GM19452 (cell line): ENCODE measurements around the gene SLC47A1.

Source experiments
- ATAC-seq: cut with Tn5 transposase; IDR thresholded peaks from one replicate; pipeline ENCODE4 v1.9.1; 2021; ENCODE audit not compliant: unreplicated experiment

SLC47A1 gene

DNA sequence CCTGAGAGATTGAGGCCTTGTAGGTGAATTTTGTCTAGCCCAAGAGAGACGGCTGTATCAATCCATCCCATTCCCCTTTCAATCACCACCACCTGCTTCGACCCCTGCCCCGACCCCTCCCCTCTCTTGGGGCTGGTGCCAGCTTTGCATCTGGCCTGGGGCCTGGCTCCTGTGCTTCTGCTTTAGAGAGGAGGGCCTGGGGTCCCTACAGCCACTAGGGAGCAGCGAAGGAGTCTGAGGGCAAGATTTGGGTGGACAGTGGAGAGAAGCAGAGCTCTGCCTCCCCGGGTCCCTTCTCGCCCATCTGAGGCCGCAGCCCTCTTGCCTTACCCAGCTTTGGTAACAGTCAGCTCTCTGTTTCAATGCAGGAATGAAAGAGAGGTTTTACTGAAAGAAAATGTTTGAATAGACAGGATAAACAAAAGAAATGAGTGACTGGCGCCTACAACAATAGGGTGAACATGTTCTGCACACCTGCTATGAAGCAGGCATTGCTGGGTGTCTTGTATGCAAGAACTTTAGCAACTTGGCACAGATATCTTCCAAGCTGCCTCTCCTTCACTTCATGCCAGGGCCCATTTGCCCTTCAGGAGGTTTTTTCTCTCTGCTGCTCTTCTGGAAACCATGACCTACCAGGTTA is 57.4 kb downstream of the SLC47A1 start:
- no peak for ATAC-seq

DNA sequence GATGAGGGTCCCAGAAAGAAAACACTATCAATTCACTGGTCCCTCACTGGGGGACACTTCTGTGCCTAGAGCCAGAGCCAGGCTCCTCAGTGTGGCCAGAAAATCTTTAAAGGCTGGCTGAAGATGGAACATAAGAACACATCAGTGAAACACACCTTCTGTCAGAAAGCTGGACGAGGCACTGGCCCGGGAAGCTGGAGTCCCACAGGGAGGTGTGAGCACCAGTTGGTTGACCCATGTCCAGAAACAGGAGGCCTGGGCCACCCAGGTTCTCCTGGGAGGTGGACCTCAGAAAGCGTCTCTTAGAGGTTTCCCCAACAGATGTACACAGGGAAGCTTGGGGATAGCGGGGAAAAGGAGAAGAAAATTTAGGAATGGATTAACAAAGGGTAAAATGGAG is 58.7 kb downstream of the SLC47A1 start:
- ATAC-seq: no peak

DNA sequence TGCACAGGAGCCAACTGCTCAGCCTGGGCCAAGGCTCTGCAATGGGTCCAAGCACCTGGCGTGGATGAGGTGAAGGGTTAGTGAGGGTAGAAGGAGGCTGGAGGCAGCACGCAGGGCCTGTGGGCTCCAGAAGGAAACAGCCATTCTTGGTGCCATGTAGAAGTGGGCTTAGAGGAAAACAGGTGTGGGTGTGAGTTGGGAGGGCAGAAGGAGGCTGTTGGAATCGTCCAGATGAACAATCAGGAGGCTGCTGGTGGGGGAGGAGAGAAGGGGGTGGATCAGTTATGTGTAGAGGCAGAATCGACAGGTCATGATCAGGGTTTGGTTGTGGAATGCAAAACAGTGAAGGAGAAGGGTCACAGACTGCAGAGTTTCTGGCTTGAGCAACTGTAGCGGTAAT is 63.2 kb downstream of the SLC47A1 start:
- ATAC-seq: no peak

DNA sequence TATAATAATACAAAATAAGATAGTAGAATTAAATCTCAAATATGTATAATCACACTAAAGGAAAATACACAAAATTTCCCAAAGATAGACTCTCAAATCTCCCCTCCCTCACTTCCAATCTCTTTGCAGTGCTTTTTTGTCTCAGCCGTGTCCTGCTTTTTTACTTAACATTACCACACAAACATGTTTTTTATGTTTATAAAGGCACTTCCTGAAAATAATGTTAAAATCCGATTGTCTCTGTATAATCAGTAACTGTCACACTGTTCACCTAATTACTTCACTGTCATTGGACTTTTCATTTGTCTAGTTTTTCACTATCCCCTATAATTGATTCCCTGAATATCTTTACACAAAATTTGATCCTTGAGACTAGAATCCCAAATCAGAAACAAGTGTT is 76.7 kb downstream of the SLC47A1 start:
- no peak for ATAC-seq

- ATAC-seq: no peak
These were observed 77.2 kb downstream of the SLC47A1 start for GRCh38 chr17:19610879-19611278.

- no peak for ATAC-seq
These were observed 80.3 kb downstream of the SLC47A1 start for GRCh38 chr17:19613979-19614378.

DNA sequence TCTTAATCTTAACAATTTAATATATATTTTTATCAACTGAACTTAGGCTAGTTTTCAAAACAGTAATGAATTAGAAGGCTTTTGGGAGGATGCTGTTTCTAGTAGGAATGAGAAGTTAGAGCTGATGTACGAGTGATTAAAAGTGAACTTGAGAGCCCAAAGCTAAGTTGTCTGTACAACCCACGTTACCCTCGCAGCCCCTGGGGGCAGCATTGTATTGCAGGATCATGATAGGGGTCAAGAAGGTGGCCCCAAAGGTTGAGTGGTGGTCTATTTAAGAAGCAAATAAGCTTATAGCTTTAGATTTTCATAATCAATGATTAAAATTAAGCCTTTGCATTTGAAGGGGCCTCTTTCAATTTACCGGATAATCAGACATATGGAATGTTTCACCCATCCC is 81.2 kb downstream of the SLC47A1 start:
- ATAC-seq: no peak

- ATAC-seq: no peak
These were observed 84.4 kb downstream of the SLC47A1 start for GRCh38 chr17:19618015-19618414.

GRCh38 chr17:19619705-19620325 is 86.2 kb downstream of the SLC47A1 start:
- no peak for ATAC-seq

DNA sequence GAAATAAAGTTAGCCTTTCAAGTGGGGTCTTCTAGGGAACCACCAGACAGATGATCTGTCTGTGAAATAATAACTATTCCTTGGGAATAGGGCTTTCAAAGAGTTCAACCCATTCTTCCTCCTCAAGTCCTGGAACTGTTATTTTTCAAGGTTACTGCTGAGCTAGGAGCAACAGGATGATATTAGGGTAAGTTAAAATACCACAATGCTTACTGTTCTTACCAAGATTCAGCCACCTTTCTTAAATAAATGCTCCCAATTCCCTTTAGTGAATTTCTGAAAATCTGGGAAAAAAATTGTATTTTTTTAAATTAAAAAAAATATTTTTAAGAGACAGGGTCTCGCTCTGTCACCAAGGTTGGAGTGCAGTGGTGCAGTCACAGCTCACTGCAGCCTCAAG is 88.0 kb downstream of the SLC47A1 start:
- ATAC-seq: no peak

DNA sequence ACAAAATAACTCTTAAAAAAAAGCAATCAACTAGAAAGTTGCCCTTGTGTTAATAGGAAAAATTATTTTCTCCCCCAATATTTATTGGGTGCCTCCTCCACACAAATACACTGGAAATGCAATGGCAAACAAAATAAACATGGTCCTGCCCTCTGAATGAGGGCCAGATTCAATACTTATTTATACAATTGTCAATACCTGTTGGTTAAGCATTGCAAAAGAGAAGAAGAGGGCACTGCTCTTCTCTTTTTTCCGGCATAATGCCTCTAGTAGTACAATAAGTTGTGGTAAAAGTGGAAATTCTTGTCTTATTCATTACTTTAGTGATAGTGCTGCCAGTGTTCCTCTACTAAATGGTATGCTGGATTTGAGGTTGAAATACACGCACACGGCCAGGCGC is 92.4 kb downstream of the SLC47A1 start:
- no peak for ATAC-seq
